Small intestine (tissue), 7 donors: ENCODE results near the gene LSM4. TPM values are rescaled to one million over a fixed set of nuclear protein-coding genes. Genes with fewer than 3 reads are reported as not detected.
A peak's percentile ranks its signal among the peaks of the same experiment; 100 is the strongest.
"Not testable (repeated sequence)": the region's sequence is repeated elsewhere in the genome, so short reads cannot be mapped to it uniquely, and the experiment has no call there.

Experiments
- DNase-seq, 2 donors: peaks; one replicate each; pipeline versions ENCODE4 v3.0.0 to v3.0.0-alpha.2; 2013
- FAIRE-seq: peaks from 2 replicates; lab custom pipeline; 2012; peaks lifted over from hg19 to GRCh38; lab: Jason Lieb, UNC
- H3K27ac ChIP-seq, 3 donors: one replicate each; pipeline ENCODE4 v1.5.1; 2013; ENCODE audit warnings: low read length in 2 of 3, mild to moderate bottlenecking in 2 of 3, control low read depth in 1 of 3, inconsistent platforms in 1 of 3, low read depth in 1 of 3, moderate library complexity in 1 of 3
- H3K27me3 ChIP-seq, 3 donors: one replicate each; pipeline ENCODE4 v1.6.1; 2013; ENCODE audit warnings: low read length in 3 of 3, inconsistent platforms in 1 of 3; ENCODE audit not compliant: control insufficient read depth in 3 of 3, insufficient read depth in 3 of 3
- H3K36me3 ChIP-seq, 3 donors: one replicate each; pipeline ENCODE4 v1.6.1; 2013; ENCODE audit warnings: low read length in 3 of 3, inconsistent platforms in 1 of 3, low read depth in 1 of 3, mild to moderate bottlenecking in 1 of 3, moderate library complexity in 1 of 3; ENCODE audit not compliant: control insufficient read depth in 3 of 3, insufficient read depth in 2 of 3
- H3K4me1 ChIP-seq, 3 donors: one replicate each; pipeline ENCODE4 v1.6.1; 2013; ENCODE audit warnings: low read length in 2 of 3, inconsistent platforms in 1 of 3, low read depth in 1 of 3, mild to moderate bottlenecking in 1 of 3, moderate library complexity in 1 of 3; ENCODE audit not compliant: control insufficient read depth in 3 of 3, insufficient read depth in 2 of 3
- H3K4me3 ChIP-seq, 3 donors: one replicate each; pipeline ENCODE4 v1.5.1; 2013; ENCODE audit warnings: low read length in 3 of 3, control low read depth in 1 of 3, inconsistent platforms in 1 of 3, low read depth in 1 of 3, mild to moderate bottlenecking in 1 of 3, moderate library complexity in 1 of 3
- H3K9me3 ChIP-seq, 2 donors: one replicate each; pipeline ENCODE4 v1.6.1; 2013; ENCODE audit warnings: low read depth in 1 of 2, low read length in 1 of 2; ENCODE audit not compliant: control insufficient read depth in 2 of 2, insufficient read depth in 1 of 2
- WGBS, 3 donors: extraction: QIAGEN DNeasy Blood & Tissue Kit; methylation state at CpG; one replicate each; pipeline ENCODE4 v1.1.7; 2013; 5-methylcytosine and 5-hydroxymethylcytosine counted together
- polyA plus RNA-seq, 4 donors: library from polyadenylated mRNA; stranded (reverse) in 3 of 4; unstranded in 1 of 4; fragments of 200-250 nt in 3 of 4; fragments of 120-200 nt in 1 of 4; gene quantifications; one replicate each; pipeline versions ENCODE4 v1.2.1 to v1.2.3, GENCODE V29; 2013
- donor health status: healthy with polysubstance abuse.
- donor health status: control.
- donor health status: control.
- donor health status: Bipolar disorder and iron deficiency.
- donor health status: healthy.

LSM4 gene
- polyA plus RNA-seq, 4 donors: 102 to 269 (median 186) TPM

DNA sequence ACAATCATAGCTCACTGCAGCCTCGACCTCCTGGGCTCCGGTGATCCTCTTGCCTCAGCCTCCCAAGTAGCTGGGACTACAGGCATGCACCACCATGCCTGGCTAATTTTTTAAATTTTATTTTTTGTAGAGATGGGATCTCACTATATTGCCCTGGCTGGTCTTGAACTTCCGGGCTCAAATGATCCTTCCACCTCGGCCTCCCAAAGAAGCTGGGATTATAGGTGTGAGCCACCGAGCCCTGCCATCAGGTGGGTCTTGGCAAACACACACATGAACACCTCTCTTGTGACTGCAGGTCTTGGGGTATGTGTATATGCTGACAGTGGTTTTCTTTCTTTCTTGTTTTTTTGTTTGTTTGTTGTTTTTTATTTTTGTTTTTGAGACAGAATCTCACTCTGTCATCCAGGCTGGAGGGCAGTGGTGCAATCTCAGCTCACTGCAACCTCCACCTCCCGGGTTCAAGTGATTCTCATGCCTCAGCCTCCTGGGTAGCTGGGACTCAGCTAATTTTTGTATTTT lies 26.0 kb upstream of the LSM4 start:
- FAIRE-seq, H3K9me3 ChIP-seq, H3K4me1 ChIP-seq, H3K27ac ChIP-seq, H3K4me3 ChIP-seq, H3K27me3 ChIP-seq, DNase-seq: not testable (repeated sequence)
- WGBS, 3 donors: 79 to 92% (median 90%) methylated on average over 6 of the region's 6 CpGs
- peaks cover 4 to 85% (median 5%) of the 10 kb centered on the region in 3 donors for H3K36me3 ChIP-seq

GRCh38 chr19:18348171-18348570 lies 25.3 kb upstream of the LSM4 start:
- no peak overlapping the region for H3K27ac ChIP-seq
- no peaks in the 10 kb centered on the region for H3K27me3 ChIP-seq
- WGBS, 3 donors: 88 to 95% (median 91%) methylated on average over 17 of the region's 17 CpGs
- no peaks in the 10 kb centered on the region for H3K9me3 ChIP-seq
- FAIRE-seq (no peak), DNase-seq (no peak)
- no peak overlapping the region for H3K4me3 ChIP-seq
- peaks cover 4 to 87% (median 7%) of the 10 kb centered on the region in 3 donors for H3K36me3 ChIP-seq
- peaks cover 0 to 3% (median 0%) of the 10 kb centered on the region in 3 donors for H3K4me1 ChIP-seq

DNA sequence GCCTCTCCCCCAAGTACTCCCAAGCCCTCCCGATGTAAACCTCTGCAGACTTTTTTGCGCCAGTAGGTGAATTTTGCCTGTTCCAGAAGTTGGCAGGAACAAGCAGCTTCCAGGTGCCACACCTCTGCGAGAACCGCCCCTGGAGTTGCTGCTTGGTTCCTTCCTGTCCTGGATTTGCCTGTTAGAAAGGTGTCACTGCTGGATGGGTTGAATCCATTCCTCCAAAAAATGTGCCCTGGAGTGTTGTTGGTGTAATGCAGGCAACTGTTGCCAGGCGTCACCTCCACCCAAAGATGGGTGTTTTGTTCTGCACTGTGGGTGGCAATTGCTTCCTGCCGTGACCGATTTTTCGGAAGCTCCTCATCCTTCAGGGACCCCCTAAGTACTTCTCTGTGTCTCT lies 23.2 kb upstream of the LSM4 start:
- Histone ChIP-seq H3K9me3 (no peaks in the 10 kb centered on the region), H3K27ac (no peak overlapping the region), H3K4me3 (no peak overlapping the region), H3K27me3 (no peaks in the 10 kb centered on the region), H3K4me1 (peaks cover 0 to 16% (median 0%) of the 10 kb centered on the region in 3 donors), H3K36me3 (peaks cover 4 to 89% (median 7%) of the 10 kb centered on the region in 3 donors)
- 60 to 70% (median 69%) methylated on average over 8 of the region's 8 CpGs for WGBS, 3 donors
- FAIRE-seq: no peak
- no peak for DNase-seq

GRCh38 chr19:18345296-18345695 lies 22.4 kb upstream of the LSM4 start:
- DNase-seq (no peak), FAIRE-seq (no peak)
- no peak overlapping the region for H3K27ac ChIP-seq
- no peak overlapping the region for H3K4me3 ChIP-seq
- peaks cover 4 to 81% (median 7%) of the 10 kb centered on the region in 3 donors for H3K36me3 ChIP-seq
- WGBS, 3 donors: 93 to 95% (median 94%) methylated on average over 6 of the region's 6 CpGs
- H3K27me3 ChIP-seq: no peaks in the 10 kb centered on the region
- H3K9me3 ChIP-seq: no peaks in the 10 kb centered on the region
- peaks cover 0 to 16% (median 0%) of the 10 kb centered on the region in 3 donors for H3K4me1 ChIP-seq

- Histone ChIP-seq H3K4me3 (no peak overlapping the region), H3K27me3 (no peaks in the 10 kb centered on the region), H3K27ac (no peak overlapping the region), H3K36me3 (peaks cover 4 to 75% (median 7%) of the 10 kb centered on the region in 3 donors), H3K9me3 (no peaks in the 10 kb centered on the region), H3K4me1 (peaks cover 0 to 23% (median 0%) of the 10 kb centered on the region in 3 donors)
- WGBS, 3 donors: 64 to 78% (median 72%) methylated on average over 13 of the region's 13 CpGs
- FAIRE-seq (no peak), DNase-seq (no peak)
These were observed 21.7 kb upstream of the LSM4 start for GRCh38 chr19:18344582-18344950.

- Histone ChIP-seq H3K4me1 (peaks cover 0 to 36% (median 0%) of the 10 kb centered on the region in 3 donors), H3K9me3 (no peaks in the 10 kb centered on the region), H3K27ac (peak overlapping the region in 2 of 3 donors; percentile 24 to 48), H3K36me3 (peaks cover 4 to 55% (median 7%) of the 10 kb centered on the region in 3 donors), H3K27me3 (no peaks in the 10 kb centered on the region), H3K4me3 (peak overlapping the region in 2 of 3 donors; percentile 6 to 12)
- DNase-seq (no peak), FAIRE-seq (no peak)
- 82 to 83% (median 82%) methylated on average over 8 of the region's 8 CpGs for WGBS, 3 donors
These were observed 19.3 kb upstream of the LSM4 start for GRCh38 chr19:18342090-18342632.

- peak overlapping the region; percentile 81 to 99 (median 90) for H3K27ac ChIP-seq
- H3K4me1 ChIP-seq: peaks cover 0 to 36% (median 0%) of the 10 kb centered on the region in 3 donors
- WGBS, 3 donors: 1 to 2% (median 1%) methylated on average over 12 to 18 of the region's 18 CpGs
- H3K27me3 ChIP-seq: no peaks in the 10 kb centered on the region
- DNase-seq (peak; percentile 85 to 91), FAIRE-seq (no peak)
- no peaks in the 10 kb centered on the region for H3K9me3 ChIP-seq
- H3K36me3 ChIP-seq: peaks cover 2 to 48% (median 5%) of the 10 kb centered on the region in 3 donors
- H3K4me3 ChIP-seq: peak overlapping the region; percentile 91 to 99 (median 94)
These were observed 18.4 kb upstream of the LSM4 start for GRCh38 chr19:18340990-18341868.

DNA sequence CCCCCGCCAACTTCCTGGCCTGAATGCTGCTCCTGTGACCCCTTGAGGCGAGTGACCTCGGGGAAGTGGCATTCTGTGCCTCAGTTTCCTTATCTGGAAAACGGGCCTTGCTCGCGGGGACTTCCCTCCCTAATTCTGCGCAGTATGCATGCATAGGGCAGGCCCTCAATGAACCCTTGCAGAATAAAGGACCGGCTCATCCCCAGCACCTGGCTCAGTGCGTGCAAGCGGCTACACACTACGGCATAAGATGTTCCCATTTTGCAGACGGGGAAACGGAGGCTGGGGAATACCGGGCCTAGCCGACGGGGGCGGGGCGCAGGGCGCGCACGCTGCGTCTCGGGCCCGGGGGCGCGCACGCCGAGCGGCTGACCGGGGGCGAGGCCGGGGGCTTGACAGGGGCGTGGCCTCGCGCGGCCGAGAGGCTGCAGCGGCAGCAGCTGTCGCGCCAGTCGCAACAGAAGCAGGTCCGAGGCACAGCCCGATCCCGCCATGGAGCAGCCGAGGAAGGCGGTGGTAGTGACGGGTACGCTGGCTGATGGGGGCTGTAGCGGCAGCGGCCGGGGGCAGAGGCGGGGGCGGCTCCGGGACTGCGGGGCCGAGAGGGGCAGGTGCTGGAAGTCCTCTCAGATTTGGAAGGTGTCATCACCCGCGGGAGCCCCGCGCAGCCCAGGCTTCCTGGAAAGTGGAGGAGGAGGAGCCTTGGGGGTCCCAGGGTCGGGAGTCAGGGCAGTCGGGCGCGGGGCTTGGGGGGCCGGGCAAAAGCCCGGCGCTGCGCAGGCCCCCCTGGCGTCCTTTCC lies 17.5 kb upstream of the LSM4 start, which contains the start of gene PGPEP1:
Gene PGPEP1, plus strand, starts transcription at position 409 of the 800 bp plus-strand sequence. Its CDS starts 84 bp downstream, at position 493.
- peaks cover 0 to 42% (median 0%) of the 10 kb centered on the region in 3 donors for H3K4me1 ChIP-seq
- H3K27ac ChIP-seq: peak within 1 kb of the TSS; percentile 81 to 99 (median 90)
- peak; percentile 73 to 86 for DNase-seq
- peak within 1 kb of the TSS; percentile 91 to 99 (median 94) for H3K4me3 ChIP-seq
- no peaks in the 10 kb centered on the region for H3K9me3 ChIP-seq
- no peak for FAIRE-seq
- WGBS, 3 donors: 3 to 4% (median 3%) methylated on average over 52 to 69 of the region's 69 CpGs
- no peaks in the 10 kb centered on the region for H3K27me3 ChIP-seq
- H3K36me3 ChIP-seq: peaks cover 2 to 40% (median 5%) of the 10 kb centered on the region in 3 donors
